Measurements from ENCODE around the gene HDAC9.

HDAC9 gene

DNA sequence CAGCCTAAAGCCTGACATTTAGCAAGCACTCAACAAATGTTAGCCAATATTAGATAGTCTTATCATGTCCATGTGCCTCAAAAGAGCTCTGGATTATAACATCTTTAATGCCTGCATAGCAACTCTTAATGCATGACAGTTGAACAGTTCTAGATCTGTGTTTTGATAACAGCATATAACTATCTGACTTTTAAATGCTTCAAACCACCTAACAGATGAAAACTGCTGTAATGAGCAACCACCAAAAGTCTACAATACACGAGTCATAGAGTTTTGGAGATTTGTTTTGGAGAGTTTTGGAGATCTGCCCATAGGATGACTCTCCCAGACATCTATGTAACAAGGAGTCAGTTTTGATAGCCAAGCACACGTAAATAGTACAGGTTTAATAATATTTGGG, 394.6 kb downstream of the HDAC9 start:
- TF ChIP-seq, protein P1, sequence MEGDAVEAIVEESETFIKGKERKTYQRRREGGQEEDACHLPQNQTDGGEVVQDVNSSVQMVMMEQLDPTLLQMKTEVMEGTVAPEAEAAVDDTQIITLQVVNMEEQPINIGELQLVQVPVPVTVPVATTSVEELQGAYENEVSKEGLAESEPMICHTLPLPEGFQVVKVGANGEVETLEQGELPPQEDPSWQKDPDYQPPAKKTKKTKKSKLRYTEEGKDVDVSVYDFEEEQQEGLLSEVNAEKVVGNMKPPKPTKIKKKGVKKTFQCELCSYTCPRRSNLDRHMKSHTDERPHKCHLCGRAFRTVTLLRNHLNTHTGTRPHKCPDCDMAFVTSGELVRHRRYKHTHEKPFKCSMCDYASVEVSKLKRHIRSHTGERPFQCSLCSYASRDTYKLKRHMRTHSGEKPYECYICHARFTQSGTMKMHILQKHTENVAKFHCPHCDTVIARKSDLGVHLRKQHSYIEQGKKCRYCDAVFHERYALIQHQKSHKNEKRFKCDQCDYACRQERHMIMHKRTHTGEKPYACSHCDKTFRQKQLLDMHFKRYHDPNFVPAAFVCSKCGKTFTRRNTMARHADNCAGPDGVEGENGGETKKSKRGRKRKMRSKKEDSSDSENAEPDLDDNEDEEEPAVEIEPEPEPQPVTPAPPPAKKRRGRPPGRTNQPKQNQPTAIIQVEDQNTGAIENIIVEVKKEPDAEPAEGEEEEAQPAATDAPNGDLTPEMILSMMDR (IDR thresholded peaks at IDR 0.05; ENCODE audit: insufficient read depth, low read length, missing control alignments): no peak
- POLR2A ChIA-PET: no interaction called here
- CTCF ChIA-PET: no interaction called here
- peak; percentile 77 for DNase-seq (ENCODE audit: low read depth, low spot score)
- H3K4me3 ChIP-seq (ENCODE audit: low read depth, low read length): no peak overlapping the region

- POLR2A ChIA-PET: interaction anchor here (0.6 kb wide), 1 partner anchor 61 kb away, joined by 3 read pairs; no protein-coding TSS in a partner anchor
- CTCF ChIA-PET: no interaction called here
These were observed 395.5 kb downstream of the HDAC9 start for GRCh38 chr7:18890885-18891621.

GRCh38 chr7:18893156-18893555, 397.6 kb downstream of the HDAC9 start:
- no peak overlapping the region for H3K4me3 ChIP-seq (ENCODE audit: low read depth, low read length)
- TF ChIP-seq, protein P1 (IDR thresholded peaks at IDR 0.05; ENCODE audit: insufficient read depth, low read length, missing control alignments): no peak
- DNase-seq (ENCODE audit: low read depth, low spot score): no peak
- CTCF ChIA-PET: interaction anchor here (1.0 to 1.4 kb wide), 2 partner anchors 200 kb away, joined by 4 read pairs; no protein-coding TSS in a partner anchor
- POLR2A ChIA-PET: no interaction called here

More at GRCh38 chr7:18890885-18891621, 395.5 kb downstream of the HDAC9 start:
- DNase-seq (ENCODE audit: low read depth, low spot score): no peak
- no peak overlapping the region for H3K4me3 ChIP-seq (ENCODE audit: low read depth, low read length)
- TF ChIP-seq, protein P1 (IDR thresholded peaks at IDR 0.05; ENCODE audit: insufficient read depth, low read length, missing control alignments): no peak

GRCh38 chr7:18894155-18894554, 398.6 kb downstream of the HDAC9 start:
- DNase-seq (ENCODE audit: low read depth, low spot score): no peak
- no peak overlapping the region for H3K4me3 ChIP-seq (ENCODE audit: low read depth, low read length)
- ChIA-PET CTCF (interaction anchor here (1.0 kb wide), 1 partner anchor 201 kb away, joined by 4 read pairs; no protein-coding TSS in a partner anchor), POLR2A (no interaction called here)
- TF ChIP-seq, protein P1 (IDR thresholded peaks at IDR 0.05; ENCODE audit: insufficient read depth, low read length, missing control alignments): no peak

- CTCF ChIA-PET: no interaction called here
- no peak overlapping the region for H3K4me3 ChIP-seq (ENCODE audit: low read depth, low read length)
- DNase-seq (ENCODE audit: low read depth, low spot score): peak; percentile 33
- POLR2A ChIA-PET: interaction anchor here (1.1 kb wide), 1 partner anchor 220 kb away, joined by 4 read pairs; no protein-coding TSS in a partner anchor
- TF ChIP-seq, protein P1 (IDR thresholded peaks at IDR 0.05; ENCODE audit: insufficient read depth, low read length, missing control alignments): no peak
These were observed 399.9 kb downstream of the HDAC9 start for GRCh38 chr7:18895456-18895855.

DNA sequence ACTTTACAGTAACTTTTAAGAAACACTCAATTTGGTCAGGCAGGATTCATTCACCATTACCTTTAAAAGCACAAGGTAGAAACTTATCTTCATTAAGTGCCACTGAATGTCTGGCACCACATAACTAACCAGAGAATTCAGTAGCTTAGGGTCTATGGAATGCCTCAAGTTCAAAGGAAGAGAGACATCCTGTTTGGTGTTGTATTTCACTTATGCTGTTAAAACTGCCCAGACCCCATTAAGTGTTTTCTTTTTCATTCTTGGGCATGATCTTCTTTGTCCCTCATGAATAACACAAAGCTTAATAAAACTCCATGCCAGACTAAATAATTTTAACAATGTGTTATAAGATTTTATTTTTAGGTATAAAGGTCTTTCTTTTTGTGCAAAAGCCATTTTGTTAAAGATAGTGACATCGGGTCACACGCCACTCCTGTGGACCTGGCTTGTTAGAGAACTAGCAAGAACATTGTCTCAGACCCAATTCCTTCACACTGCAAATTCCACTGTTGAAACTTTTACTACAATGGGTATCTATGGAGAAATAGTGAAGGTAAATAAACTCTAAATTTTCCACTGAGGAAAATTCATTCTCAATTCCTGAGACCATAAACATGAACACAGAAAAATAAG, 400.9 kb downstream of the HDAC9 start:
- ChIA-PET POLR2A (no interaction called here), CTCF (no interaction called here)
- no peak for DNase-seq (ENCODE audit: low read depth, low spot score)
- no peak overlapping the region for H3K4me3 ChIP-seq (ENCODE audit: low read depth, low read length)
- TF ChIP-seq, protein P1 (IDR thresholded peaks at IDR 0.05; ENCODE audit: insufficient read depth, low read length, missing control alignments): no peak

Data from AG04449 (cell line).